ENCODE results near the gene TNFRSF1B. TPM values are rescaled to one million over a fixed set of nuclear protein-coding genes. Genes with fewer than 3 reads are reported as not detected.
A peak's percentile ranks its signal among the peaks of the same experiment; 100 is the strongest.

TNFRSF1B gene
- total RNA-seq, 2 donors from 2014 or later, result 58.7 to 59.7 TPM

DNA sequence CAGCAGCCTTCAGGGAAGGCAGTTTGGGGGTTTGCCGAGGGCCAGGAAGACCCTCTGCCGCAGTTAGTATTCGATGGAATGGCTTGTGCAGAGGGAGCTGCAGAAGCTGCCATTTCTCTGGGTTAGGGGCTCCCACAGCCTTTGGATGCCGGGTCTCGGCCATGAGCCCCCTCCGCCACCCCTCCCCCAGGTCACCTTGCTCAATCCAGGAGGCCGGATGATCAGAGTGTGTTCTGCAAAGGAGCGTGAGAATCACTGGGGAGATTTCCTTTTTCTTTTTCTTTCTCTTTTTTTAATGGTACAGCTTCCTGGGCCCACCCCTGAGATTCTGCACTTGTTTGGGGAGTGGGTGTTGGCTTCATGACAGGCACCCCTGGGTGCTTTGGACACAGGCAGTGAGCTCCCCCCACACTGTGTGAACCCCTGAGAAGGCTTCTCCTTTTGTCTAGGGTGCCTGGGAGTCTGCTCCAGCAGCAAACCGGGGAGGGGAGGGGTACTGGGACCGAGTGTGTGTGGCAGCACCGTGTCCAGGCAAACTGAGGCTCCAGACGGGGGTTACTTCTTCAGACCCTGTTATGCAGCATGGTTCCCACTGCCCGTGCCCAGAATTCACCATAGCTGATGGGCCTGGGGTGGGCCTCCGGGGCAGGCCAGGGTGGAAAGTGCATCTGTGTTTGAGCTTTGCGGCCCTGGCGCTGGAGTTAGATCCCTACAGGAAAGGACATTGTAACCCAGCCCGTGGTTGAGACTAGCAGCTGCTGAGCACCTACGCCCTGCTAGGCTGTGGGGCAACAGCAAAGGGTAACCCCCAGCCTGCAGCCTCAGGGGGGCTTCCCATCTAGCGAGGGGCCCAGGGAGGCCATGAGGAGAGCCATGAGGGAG, 18.5 kb downstream of the TNFRSF1B start:
- Histone ChIP-seq H3K4me3 (no peak overlapping the region), H3K9me3 (no peaks in the 10 kb centered on the region), H3K27me3 (replicated peaks; ENCODE audit: insufficient read depth) (no peaks in the 10 kb centered on the region), H3K4me1 (ENCODE audit: control insufficient read depth in 1 of 2, low read depth in 2 of 2) (peaks cover 10 to 41% of the 10 kb centered on the region in 2 donors), H3K36me3 (no peaks in the 10 kb centered on the region), H3K27ac (peak overlapping the region in 1 of 2 donors; percentile 54)
- TF ChIP-seq CTCF (IDR thresholded peaks at IDR 0.05), result no peak
- DNase-seq (ENCODE audit: low spot score), result no peak
- ATAC-seq (ENCODE audit: insufficient number of reproducible peaks, low FRiP score, low read depth), result no peak

DNA sequence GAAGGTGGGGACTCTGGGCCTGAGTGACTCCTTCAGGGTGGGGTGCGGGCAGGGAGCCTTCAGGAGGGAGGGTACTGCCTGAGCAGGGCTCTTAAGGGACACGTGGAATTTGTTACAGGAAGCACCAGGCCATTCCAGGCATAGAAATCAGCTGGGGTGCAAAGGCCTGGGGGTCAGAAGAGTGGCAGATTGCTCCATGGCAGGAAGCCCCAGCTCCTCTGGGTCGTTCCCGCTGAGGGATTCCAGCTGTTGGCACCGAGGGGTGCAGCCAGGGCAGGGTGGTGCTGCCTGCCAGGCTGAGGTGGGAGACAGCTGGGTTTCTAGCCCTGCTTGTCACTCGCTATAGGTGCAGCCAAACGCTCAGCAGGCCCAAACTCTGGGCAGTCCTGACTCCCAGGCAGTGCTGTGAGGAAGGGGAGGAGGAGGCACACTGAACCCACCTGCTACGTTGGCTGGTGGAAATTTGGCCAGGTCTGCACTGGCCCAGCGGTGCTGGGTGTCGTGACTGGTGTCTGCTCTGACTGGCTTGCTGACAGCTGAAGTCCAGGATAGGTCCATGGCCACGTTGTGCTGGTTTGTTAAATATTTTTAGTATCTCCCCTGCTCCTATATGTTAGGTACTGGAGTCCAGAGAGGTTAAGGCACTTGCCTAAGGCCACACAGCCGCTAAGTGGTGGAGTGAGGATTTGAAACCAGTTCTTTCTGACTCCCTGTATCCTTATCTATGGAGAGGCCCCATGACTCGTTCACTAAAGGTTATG, 19.3 kb downstream of the TNFRSF1B start:
- Histone ChIP-seq H3K27me3 (replicated peaks; ENCODE audit: insufficient read depth) (no peaks in the 10 kb centered on the region), H3K36me3 (no peaks in the 10 kb centered on the region), H3K9me3 (no peaks in the 10 kb centered on the region), H3K4me1 (ENCODE audit: control insufficient read depth in 1 of 2, low read depth in 2 of 2) (peaks cover 10 to 41% of the 10 kb centered on the region in 2 donors), H3K4me3 (no peak overlapping the region), H3K27ac (no peak overlapping the region)
- DNase-seq (ENCODE audit: low spot score) (no peak), ATAC-seq (ENCODE audit: insufficient number of reproducible peaks, low FRiP score, low read depth) (no peak)
- TF ChIP-seq CTCF (IDR thresholded peaks at IDR 0.05), result no peak

DNA sequence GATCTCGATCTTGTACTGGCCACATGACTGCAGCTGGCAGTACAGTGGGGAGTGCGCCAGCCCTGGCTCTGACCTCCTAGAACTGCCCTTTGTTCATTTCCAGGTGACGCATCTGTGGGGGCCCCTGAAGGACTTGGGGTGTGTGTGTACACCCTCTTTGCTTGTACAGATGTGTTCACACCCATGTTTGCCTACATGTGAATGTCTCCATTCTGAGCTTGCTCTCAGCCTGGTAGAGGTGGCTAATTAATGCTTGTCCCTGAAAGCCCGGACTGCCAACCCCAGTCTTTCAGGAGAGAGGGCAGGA, 19.8 kb downstream of the TNFRSF1B start:
- no peaks in the 10 kb centered on the region for H3K27me3 ChIP-seq (replicated peaks; ENCODE audit: insufficient read depth)
- no peak for TF ChIP-seq CTCF (IDR thresholded peaks at IDR 0.05)
- DNase-seq (ENCODE audit: low spot score), result no peak
- no peak overlapping the region for H3K4me3 ChIP-seq
- no peaks in the 10 kb centered on the region for H3K9me3 ChIP-seq
- no peak for ATAC-seq (ENCODE audit: insufficient number of reproducible peaks, low FRiP score, low read depth)
- no peak overlapping the region for H3K27ac ChIP-seq
- H3K4me1 ChIP-seq (ENCODE audit: control insufficient read depth in 1 of 2, low read depth in 2 of 2), result peaks cover 10 to 41% of the 10 kb centered on the region in 2 donors
- no peaks in the 10 kb centered on the region for H3K36me3 ChIP-seq

DNA sequence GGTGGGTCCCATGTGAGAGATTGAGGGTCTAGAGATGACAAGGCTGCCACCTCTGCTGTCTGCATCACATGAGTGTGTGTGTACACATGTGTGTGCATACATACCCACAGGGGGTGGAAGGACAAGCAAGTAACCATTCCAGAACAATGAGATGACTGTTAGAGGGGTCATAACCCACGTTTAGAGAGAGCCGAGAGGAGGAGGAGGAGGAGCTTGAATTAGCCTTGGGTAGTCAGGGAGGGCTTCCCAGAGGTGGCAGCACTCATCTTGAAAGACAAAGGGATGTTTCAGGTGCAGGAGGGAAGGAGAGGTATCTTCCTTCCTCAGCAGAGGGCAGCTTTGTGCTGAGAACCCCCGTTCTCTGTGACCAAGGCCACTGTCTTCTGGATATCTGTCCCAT, 21.3 kb downstream of the TNFRSF1B start:
- no peak for TF ChIP-seq CTCF (IDR thresholded peaks at IDR 0.05)
- ATAC-seq (ENCODE audit: insufficient number of reproducible peaks, low FRiP score, low read depth) (no peak), DNase-seq (ENCODE audit: low spot score) (no peak)
- H3K36me3 ChIP-seq, result no peaks in the 10 kb centered on the region
- no peaks in the 10 kb centered on the region for H3K9me3 ChIP-seq
- H3K27ac ChIP-seq, result no peak overlapping the region
- H3K27me3 ChIP-seq (replicated peaks; ENCODE audit: insufficient read depth), result no peaks in the 10 kb centered on the region
- H3K4me3 ChIP-seq, result no peak overlapping the region
- peaks cover 10 to 36% of the 10 kb centered on the region in 2 donors for H3K4me1 ChIP-seq (ENCODE audit: control insufficient read depth in 1 of 2, low read depth in 2 of 2)

DNA sequence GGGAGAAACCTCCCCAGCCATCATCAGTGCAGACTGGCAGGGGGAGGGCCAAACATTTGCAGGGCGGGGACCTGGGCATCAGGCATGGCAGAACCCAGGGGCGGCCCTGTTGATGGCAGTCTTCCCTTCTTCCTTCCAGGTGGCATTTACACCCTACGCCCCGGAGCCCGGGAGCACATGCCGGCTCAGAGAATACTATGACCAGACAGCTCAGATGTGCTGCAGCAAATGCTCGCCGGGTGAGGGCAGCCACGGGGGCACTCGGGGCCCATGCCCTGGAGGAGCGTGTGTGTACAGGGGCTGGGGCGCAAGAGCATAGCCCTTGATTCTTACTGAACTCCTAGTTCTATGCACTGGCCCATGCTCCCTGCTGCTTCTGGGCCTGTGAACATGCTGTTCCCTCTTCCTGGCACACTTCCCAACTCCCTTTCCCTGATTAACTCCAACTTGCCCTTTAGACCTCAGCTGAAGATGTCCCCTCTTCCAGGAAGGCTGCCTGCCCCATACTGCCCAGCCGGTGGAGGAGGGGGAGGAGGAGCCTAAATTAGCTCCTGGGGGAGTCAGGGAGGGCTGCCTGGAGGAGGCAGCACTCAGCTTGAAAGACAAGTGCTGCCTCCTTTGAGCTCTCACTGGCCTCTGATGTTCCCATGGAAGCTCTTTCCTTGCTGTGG, 22.0 kb downstream of the TNFRSF1B start:
- Histone ChIP-seq H3K27ac (no peak overlapping the region), H3K4me1 (ENCODE audit: control insufficient read depth in 1 of 2, low read depth in 2 of 2) (peaks cover 10 to 35% of the 10 kb centered on the region in 2 donors), H3K27me3 (replicated peaks; ENCODE audit: insufficient read depth) (no peaks in the 10 kb centered on the region), H3K9me3 (no peaks in the 10 kb centered on the region), H3K36me3 (no peaks in the 10 kb centered on the region), H3K4me3 (no peak overlapping the region)
- DNase-seq (ENCODE audit: low spot score) (no peak), ATAC-seq (ENCODE audit: insufficient number of reproducible peaks, low FRiP score, low read depth) (no peak)
- TF ChIP-seq CTCF (IDR thresholded peaks at IDR 0.05), result no peak

Measured in thoracic aorta (tissue), 2 donors.